Measurements from ENCODE around the gene TMEM151B. TPM values are rescaled to one million over a fixed set of nuclear protein-coding genes. Genes with fewer than 3 reads are reported as not detected.
"Not testable (repeated sequence)": the region's sequence is repeated elsewhere in the genome, so short reads cannot be mapped to it uniquely, and the experiment has no call there.

Gene TMEM151B
- total RNA-seq, 1 experiment from 2014 or later: not detected

DNA sequence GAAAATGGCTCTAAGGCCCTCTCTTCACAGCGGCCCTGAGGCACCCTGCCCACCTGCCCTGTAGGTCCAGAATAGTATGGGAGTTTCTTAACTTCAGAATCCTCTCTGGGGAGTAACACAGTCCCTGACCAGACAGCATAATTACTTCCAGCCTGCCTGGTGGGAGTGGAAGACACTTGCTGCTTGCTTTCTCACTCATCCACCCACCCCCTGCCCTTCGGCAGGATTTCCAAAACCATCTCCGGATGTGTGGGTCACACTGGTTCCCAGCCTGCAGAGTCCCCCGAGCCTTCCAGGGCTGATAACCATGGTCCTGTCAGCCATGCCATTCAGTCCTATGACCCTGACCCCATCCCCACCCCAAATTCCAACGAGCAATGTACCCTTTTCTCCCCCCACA is 41.4 kb upstream of the TMEM151B start:
- Histone ChIP-seq H3K4me1 (ENCODE audit: insufficient read depth, low read length) (peaks cover 15% of the 10 kb centered on the region), H3K4me3 (ENCODE audit: low read length) (no peak overlapping the region), H3K27ac (ENCODE audit: low read length) (no peak overlapping the region), H4K20me1 (ENCODE audit: low read length) (peaks cover 5% of the 10 kb centered on the region; the same call in 1 of the 2 replicates), H2AFZ (ENCODE audit: low read length) (no peak overlapping the region), H3K36me3 (ENCODE audit: low read depth, low read length) (peaks cover 14% of the 10 kb centered on the region), H3F3A (ENCODE audit: low read length, unreplicated experiment) (no peaks in the 10 kb centered on the region), H3K79me2 (ENCODE audit: low read length) (peaks cover 32% of the 10 kb centered on the region), H3K9me3 (ENCODE audit: low read length) (no peaks in the 10 kb centered on the region), H3K9ac (ENCODE audit: low read length) (no peak overlapping the region), H3K4me2 (ENCODE audit: low read length) (no peak overlapping the region), H3K9me2 (replicated peaks; ENCODE audit: low read length) (no peaks in the 10 kb centered on the region), H3K27me3 (ENCODE audit: low read length) (no peaks in the 10 kb centered on the region)
- POLR2A ChIA-PET (ENCODE audit: unreplicated experiment): no interaction called here
- intact Hi-C loops (cut with micrococcal nuclease): no loop called here
- no peak for DNase-seq
- TF ChIP-seq, protein P1, sequence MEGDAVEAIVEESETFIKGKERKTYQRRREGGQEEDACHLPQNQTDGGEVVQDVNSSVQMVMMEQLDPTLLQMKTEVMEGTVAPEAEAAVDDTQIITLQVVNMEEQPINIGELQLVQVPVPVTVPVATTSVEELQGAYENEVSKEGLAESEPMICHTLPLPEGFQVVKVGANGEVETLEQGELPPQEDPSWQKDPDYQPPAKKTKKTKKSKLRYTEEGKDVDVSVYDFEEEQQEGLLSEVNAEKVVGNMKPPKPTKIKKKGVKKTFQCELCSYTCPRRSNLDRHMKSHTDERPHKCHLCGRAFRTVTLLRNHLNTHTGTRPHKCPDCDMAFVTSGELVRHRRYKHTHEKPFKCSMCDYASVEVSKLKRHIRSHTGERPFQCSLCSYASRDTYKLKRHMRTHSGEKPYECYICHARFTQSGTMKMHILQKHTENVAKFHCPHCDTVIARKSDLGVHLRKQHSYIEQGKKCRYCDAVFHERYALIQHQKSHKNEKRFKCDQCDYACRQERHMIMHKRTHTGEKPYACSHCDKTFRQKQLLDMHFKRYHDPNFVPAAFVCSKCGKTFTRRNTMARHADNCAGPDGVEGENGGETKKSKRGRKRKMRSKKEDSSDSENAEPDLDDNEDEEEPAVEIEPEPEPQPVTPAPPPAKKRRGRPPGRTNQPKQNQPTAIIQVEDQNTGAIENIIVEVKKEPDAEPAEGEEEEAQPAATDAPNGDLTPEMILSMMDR (conservative IDR thresholded peaks at IDR 0.05; ENCODE audit: low read depth, low read length): no peak
- TF ChIP-seq EZH2 (IDR thresholded peaks at IDR 0.05; ENCODE audit: low read length, unreplicated experiment): no peak
- no peak for TF ChIP-seq EZH2phosphoT487 (IDR thresholded peaks at IDR 0.05; ENCODE audit: borderline replicate concordance, low read length)
- CTCF ChIA-PET: no interaction called here
- ATAC-seq: no peak
- BruUV-seq (replicated peaks): no TSS peak

DNA sequence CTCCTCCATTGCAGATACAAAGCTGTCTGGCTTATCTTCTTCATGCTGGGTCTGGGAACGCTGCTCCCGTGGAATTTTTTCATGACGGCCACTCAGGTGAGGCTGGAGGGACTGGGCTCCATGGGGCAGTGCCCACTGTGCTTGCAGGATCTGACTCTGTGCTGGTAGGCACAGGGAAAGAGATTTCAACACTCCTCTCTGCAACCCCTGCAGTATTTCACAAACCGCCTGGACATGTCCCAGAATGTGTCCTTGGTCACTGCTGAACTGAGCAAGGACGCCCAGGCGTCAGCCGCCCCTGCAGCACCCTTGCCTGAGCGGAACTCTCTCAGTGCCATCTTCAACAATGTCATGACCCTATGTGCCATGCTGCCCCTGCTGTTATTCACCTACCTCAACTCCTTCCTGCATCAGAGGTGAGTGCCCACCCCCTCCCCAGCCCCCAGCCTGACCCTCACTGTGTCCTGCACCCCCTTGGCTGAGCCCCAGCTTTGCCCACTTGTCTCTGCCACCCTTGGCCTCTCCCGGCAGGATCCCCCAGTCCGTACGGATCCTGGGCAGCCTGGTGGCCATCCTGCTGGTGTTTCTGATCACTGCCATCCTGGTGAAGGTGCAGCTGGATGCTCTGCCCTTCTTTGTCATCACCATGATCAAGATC is 40.7 kb upstream of the TMEM151B start:
- Histone ChIP-seq H3K9me2 (replicated peaks; ENCODE audit: low read length) (no peaks in the 10 kb centered on the region), H3K36me3 (ENCODE audit: low read depth, low read length) (peaks cover 14% of the 10 kb centered on the region), H3K9me3 (ENCODE audit: low read length) (no peaks in the 10 kb centered on the region), H3K79me2 (ENCODE audit: low read length) (peaks cover 25% of the 10 kb centered on the region), H3F3A (ENCODE audit: low read length, unreplicated experiment) (no peaks in the 10 kb centered on the region), H3K4me3 (ENCODE audit: low read length) (no peak overlapping the region), H2AFZ (ENCODE audit: low read length) (no peak overlapping the region), H3K27ac (ENCODE audit: low read length) (no peak overlapping the region), H4K20me1 (ENCODE audit: low read length) (peaks cover 2% of the 10 kb centered on the region; the same call in 1 of the 2 replicates), H3K4me2 (ENCODE audit: low read length) (no peak overlapping the region), H3K9ac (ENCODE audit: low read length) (no peak overlapping the region), H3K4me1 (ENCODE audit: insufficient read depth, low read length) (peaks cover 17% of the 10 kb centered on the region), H3K27me3 (ENCODE audit: low read length) (no peaks in the 10 kb centered on the region)
- ATAC-seq (no peak), DNase-seq (no peak)
- no peak for TF ChIP-seq EZH2 (IDR thresholded peaks at IDR 0.05; ENCODE audit: low read length, unreplicated experiment)
- TF ChIP-seq, protein P1 (conservative IDR thresholded peaks at IDR 0.05; ENCODE audit: low read depth, low read length): no peak
- no peak for TF ChIP-seq EZH2phosphoT487 (IDR thresholded peaks at IDR 0.05; ENCODE audit: borderline replicate concordance, low read length)
- CTCF ChIA-PET: no interaction called here
- POLR2A ChIA-PET (ENCODE audit: unreplicated experiment): no interaction called here
- BruUV-seq (replicated peaks): no TSS peak
- intact Hi-C loops (cut with micrococcal nuclease): no loop called here

DNA sequence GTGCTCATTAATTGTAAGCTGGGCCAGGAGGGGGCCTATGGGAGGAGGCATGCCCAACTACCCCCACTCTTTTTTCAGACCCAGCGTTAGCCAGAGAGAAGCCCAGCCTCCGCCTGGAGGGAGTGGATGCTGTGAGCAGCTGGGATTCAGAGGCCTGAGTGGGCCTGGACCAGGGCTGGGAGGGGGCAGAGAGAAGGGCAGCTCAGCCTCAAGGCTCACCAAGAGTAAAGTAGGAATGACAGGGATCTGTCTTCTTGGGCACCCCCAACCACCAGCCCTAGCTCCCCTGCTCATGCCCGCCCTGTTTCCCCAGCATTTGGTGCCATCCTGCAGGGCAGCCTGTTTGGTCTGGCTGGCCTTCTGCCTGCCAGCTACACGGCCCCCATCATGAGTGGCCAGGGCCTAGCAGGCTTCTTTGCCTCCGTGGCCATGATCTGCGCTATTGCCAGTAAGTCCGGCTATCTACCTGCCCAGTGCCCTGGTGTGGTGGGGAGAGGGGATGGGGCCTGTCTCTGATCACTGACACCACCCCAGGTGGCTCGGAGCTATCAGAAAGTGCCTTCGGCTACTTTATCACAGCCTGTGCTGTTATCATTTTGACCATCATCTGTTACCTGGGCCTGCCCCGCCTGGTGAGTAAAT is 40.1 kb upstream of the TMEM151B start:
- Histone ChIP-seq H3K4me3 (ENCODE audit: low read length) (no peak overlapping the region), H3K4me2 (ENCODE audit: low read length) (no peak overlapping the region), H3K36me3 (ENCODE audit: low read depth, low read length) (peaks cover 14% of the 10 kb centered on the region), H3K79me2 (ENCODE audit: low read length) (peaks cover 19% of the 10 kb centered on the region), H3K9me3 (ENCODE audit: low read length) (no peaks in the 10 kb centered on the region), H3K9ac (ENCODE audit: low read length) (no peak overlapping the region), H3K4me1 (ENCODE audit: insufficient read depth, low read length) (peaks cover 13% of the 10 kb centered on the region; the same call in 1 of the 2 replicates), H4K20me1 (ENCODE audit: low read length) (no peaks in the 10 kb centered on the region), H2AFZ (ENCODE audit: low read length) (no peak overlapping the region), H3K27ac (ENCODE audit: low read length) (no peak overlapping the region), H3F3A (ENCODE audit: low read length, unreplicated experiment) (no peaks in the 10 kb centered on the region), H3K9me2 (replicated peaks; ENCODE audit: low read length) (no peaks in the 10 kb centered on the region), H3K27me3 (ENCODE audit: low read length) (no peaks in the 10 kb centered on the region)
- ChIA-PET POLR2A (ENCODE audit: unreplicated experiment) (no interaction called here), CTCF (no interaction called here)
- BruUV-seq (replicated peaks): no TSS peak
- ATAC-seq (no peak), DNase-seq (no peak)
- intact Hi-C loops (cut with micrococcal nuclease): no loop called here
- TF ChIP-seq, protein P1 (conservative IDR thresholded peaks at IDR 0.05; ENCODE audit: low read depth, low read length): no peak
- TF ChIP-seq EZH2 (IDR thresholded peaks at IDR 0.05; ENCODE audit: low read length, unreplicated experiment): no peak
- TF ChIP-seq EZH2phosphoT487 (IDR thresholded peaks at IDR 0.05; ENCODE audit: borderline replicate concordance, low read length): no peak

DNA sequence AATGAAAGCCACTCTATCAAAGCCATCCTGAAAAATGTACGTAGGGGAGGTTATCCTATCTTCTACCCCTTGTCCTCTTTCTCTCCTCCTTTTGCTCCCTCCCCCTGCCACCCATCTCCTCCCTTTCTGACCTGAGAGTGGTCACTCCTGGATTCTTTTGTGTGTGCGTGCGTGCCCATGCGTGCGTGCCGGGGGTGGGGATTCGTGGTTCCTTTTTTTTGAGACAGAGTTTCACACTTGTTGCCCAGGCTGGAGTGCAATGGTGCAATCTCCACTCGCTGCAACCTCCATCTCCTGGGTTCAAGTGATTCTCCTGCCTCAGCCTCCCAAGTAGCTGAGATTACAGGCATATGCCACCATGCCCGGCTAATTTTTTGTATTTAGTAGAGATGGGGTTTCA is 38.8 kb upstream of the TMEM151B start:
- H3K27me3 ChIP-seq (ENCODE audit: low read length); intact Hi-C loops (cut with micrococcal nuclease): not testable (repeated sequence)

More for the DNA sequence above, 38.8 kb upstream of the TMEM151B start:
- CTCF ChIA-PET; DNase-seq; H3F3A ChIP-seq (ENCODE audit: low read length, unreplicated experiment); H3K4me2 ChIP-seq (ENCODE audit: low read length); H3K9ac ChIP-seq (ENCODE audit: low read length); H3K9me2 ChIP-seq (replicated peaks; ENCODE audit: low read length); BruUV-seq (replicated peaks); H4K20me1 ChIP-seq (ENCODE audit: low read length); ATAC-seq; H3K79me2 ChIP-seq (ENCODE audit: low read length); H3K4me3 ChIP-seq (ENCODE audit: low read length); POLR2A ChIA-PET (ENCODE audit: unreplicated experiment); H3K9me3 ChIP-seq (ENCODE audit: low read length); H2AFZ ChIP-seq (ENCODE audit: low read length); H3K27ac ChIP-seq (ENCODE audit: low read length): not testable (repeated sequence)
- Histone ChIP-seq H3K4me1 (ENCODE audit: insufficient read depth, low read length) (peaks cover 13% of the 10 kb centered on the region), H3K36me3 (ENCODE audit: low read depth, low read length) (peaks cover 17% of the 10 kb centered on the region)

Data from PC-3 (cell line).